Measurements from ENCODE around the gene MFSD12. TPM values are rescaled to one million over a fixed set of nuclear protein-coding genes. Genes with fewer than 3 reads are reported as not detected.

MFSD12 gene
- total and polyA plus RNA-seq, 2 donors (not counting 3 experiments of a cell fraction or from before 2014, with no cell fraction given) = 51.7 to 78.9 TPM

DNA sequence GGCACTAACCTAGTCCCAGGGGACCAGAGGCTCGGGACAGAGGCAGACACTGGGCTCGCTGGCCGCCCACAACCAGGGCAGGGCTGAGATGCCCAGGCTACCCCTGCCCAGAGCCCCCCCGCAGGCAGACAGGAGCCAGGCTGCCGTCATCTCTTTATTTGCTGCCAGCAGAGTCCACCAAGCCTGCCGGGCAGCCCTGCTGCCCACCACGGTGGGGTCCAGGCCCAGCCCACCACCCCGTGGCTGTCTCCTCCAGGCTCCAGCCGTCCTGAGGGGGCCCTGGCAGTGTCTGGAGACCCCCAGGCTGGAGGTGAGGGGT lies 13.4 kb downstream of the MFSD12 start:
- TF ChIP-seq, protein P1, sequence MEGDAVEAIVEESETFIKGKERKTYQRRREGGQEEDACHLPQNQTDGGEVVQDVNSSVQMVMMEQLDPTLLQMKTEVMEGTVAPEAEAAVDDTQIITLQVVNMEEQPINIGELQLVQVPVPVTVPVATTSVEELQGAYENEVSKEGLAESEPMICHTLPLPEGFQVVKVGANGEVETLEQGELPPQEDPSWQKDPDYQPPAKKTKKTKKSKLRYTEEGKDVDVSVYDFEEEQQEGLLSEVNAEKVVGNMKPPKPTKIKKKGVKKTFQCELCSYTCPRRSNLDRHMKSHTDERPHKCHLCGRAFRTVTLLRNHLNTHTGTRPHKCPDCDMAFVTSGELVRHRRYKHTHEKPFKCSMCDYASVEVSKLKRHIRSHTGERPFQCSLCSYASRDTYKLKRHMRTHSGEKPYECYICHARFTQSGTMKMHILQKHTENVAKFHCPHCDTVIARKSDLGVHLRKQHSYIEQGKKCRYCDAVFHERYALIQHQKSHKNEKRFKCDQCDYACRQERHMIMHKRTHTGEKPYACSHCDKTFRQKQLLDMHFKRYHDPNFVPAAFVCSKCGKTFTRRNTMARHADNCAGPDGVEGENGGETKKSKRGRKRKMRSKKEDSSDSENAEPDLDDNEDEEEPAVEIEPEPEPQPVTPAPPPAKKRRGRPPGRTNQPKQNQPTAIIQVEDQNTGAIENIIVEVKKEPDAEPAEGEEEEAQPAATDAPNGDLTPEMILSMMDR (IDR thresholded peaks at IDR 0.05; ENCODE audit: extremely low read depth in 1 of 2, insufficient read depth in 1 of 2, low read depth in 1 of 2, low read length in 2 of 2) = no peak
- TF ChIP-seq EZH2 (IDR thresholded peaks at IDR 0.05; ENCODE audit: borderline replicate concordance, low read depth, low read length, severe bottlenecking) = no peak
- TF ChIP-seq GATA2 (IDR thresholded peaks at IDR 0.05; ENCODE audit: insufficient read depth, insufficient read length, low read depth, low read length) = no peak
- TF ChIP-seq POLR2AphosphoS5 (IDR thresholded peaks at IDR 0.05; ENCODE audit: insufficient read depth, low read depth, low read length) = no peak
- TF ChIP-seq, protein P2, sequence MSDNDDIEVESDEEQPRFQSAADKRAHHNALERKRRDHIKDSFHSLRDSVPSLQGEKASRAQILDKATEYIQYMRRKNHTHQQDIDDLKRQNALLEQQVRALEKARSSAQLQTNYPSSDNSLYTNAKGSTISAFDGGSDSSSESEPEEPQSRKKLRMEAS (IDR thresholded peaks at IDR 0.05; ENCODE audit: insufficient read depth, insufficient read length) = no peak
- TF ChIP-seq JUN (IDR thresholded peaks at IDR 0.05; ENCODE audit: borderline replicate concordance, insufficient read depth, insufficient read length, low read depth) = no peak
- TF ChIP-seq FOS (IDR thresholded peaks at IDR 0.05; ENCODE audit: borderline replicate concordance, insufficient read depth, low read length) = no peak
- TF ChIP-seq MYC (IDR thresholded peaks at IDR 0.05; ENCODE audit: low read depth, low read length) = no peak
- TF ChIP-seq POLR2A (IDR thresholded peaks at IDR 0.05; ENCODE audit: low read depth, low read length) = no peak
- H4K20me1 ChIP-seq (replicated peaks; ENCODE audit: control insufficient read depth, extremely low read depth, insufficient read depth, low read length) = no peaks in the 10 kb centered on the region
- no peaks in the 10 kb centered on the region for H3K4me1 ChIP-seq (ENCODE audit: control insufficient read depth, extremely low read depth, insufficient read depth, low read length)
- FAIRE-seq (no peak), DNase-seq (ENCODE audit: low read depth, low spot score) (no peak)
- dilution Hi-C loops (cut with MboI; ENCODE audit: extremely low pct_ligation_motif_present, low sequenced_read_pairs) (no loop called here), intact Hi-C loops (cut with micrococcal nuclease) (no loop called here)
- no peak overlapping the region for H2AFZ ChIP-seq (ENCODE audit: low read depth, low read length)
- H3K4me3 ChIP-seq (replicated peaks in 1 of 3; ENCODE audit: insufficient read depth in 1 of 3, low read depth in 1 of 3, low read length in 3 of 3) = no peak overlapping the region
- H3K79me2 ChIP-seq (ENCODE audit: control insufficient read depth, insufficient read depth, low read length) = no peaks in the 10 kb centered on the region
- ChIA-PET POLR2A (no interaction called here), CTCF (interaction anchor here (1.4 to 2.8 kb wide), 5 partner anchors 12 to 167 kb away, joined by 4 to 34 read pairs (median 23); partner anchors contain the start of genes MFSD12 and TJP3)
- no peak overlapping the region for H3K4me2 ChIP-seq (ENCODE audit: insufficient read depth, low read length)
- no peaks in the 10 kb centered on the region for H3K27me3 ChIP-seq (ENCODE audit: control insufficient read depth in 2 of 2, insufficient read depth in 2 of 2, low read length in 2 of 2)
- H3K9ac ChIP-seq (replicated peaks; ENCODE audit: extremely low read depth, insufficient read depth, low read length) = no peak overlapping the region
- H3K36me3 ChIP-seq (ENCODE audit: control insufficient read depth in 2 of 2, extremely low read depth in 1 of 2, insufficient read depth in 2 of 2, low read length in 2 of 2) = peaks cover 0 to 10% of the 10 kb centered on the region in 2 experiments
- H3K9me1 ChIP-seq (replicated peaks; ENCODE audit: control insufficient read depth, extremely low read depth, insufficient read depth, low read length) = no peaks in the 10 kb centered on the region
- H3K9me3 ChIP-seq (replicated peaks; ENCODE audit: control insufficient read depth, insufficient read depth, low read length) = no peaks in the 10 kb centered on the region
- BruUV-seq (replicated peaks) = no TSS peak
- no peak overlapping the region for H3K27ac ChIP-seq (ENCODE audit: insufficient read depth, low read depth, low read length)

Measured in endothelial cell of umbilical vein (primary cell).